ENCODE results near the gene EZH1. TPM values are rescaled to one million over a fixed set of nuclear protein-coding genes. Genes with fewer than 3 reads are reported as not detected.
A peak's percentile ranks its signal among the peaks of the same experiment; 100 is the strongest.
"Not testable (repeated sequence)": the region's sequence is repeated elsewhere in the genome, so short reads cannot be mapped to it uniquely, and the experiment has no call there.

EZH1 gene
- total RNA-seq, 1 donor from 2014 or later: 37.6 TPM

DNA sequence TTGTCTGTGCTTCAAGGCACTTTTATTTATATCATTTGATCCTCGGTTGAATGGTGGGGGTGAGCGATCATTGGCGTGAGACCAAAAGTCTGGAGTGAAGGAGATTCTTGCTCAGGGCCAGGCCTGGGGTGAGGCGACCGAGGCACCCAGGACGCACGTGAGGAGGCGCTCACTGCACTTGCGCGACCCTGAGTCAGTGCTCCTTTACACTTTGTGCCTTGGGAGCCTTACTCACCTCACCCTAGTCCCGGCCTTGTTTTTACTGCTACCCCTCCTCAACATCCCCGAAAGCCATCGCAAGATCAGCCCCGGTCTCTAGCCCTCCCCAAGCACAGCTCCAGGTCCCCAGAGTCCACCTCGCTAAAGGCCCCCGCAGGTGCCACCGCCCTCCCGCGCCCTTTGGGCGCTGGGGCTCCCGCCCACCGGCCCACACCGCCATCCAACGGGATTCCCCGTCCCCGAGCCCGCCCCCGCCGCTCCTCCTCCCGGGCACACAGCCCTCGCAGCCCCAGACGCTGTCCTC, 496 bp downstream of the EZH1 start:
- peak overlapping the region; percentile 96 for H3K27ac Mint-ChIP-seq
- no peaks in the 10 kb centered on the region for H3K9me3 Mint-ChIP-seq
- H3K36me3 Mint-ChIP-seq: no peaks in the 10 kb centered on the region
- TF ChIP-seq, protein P1, sequence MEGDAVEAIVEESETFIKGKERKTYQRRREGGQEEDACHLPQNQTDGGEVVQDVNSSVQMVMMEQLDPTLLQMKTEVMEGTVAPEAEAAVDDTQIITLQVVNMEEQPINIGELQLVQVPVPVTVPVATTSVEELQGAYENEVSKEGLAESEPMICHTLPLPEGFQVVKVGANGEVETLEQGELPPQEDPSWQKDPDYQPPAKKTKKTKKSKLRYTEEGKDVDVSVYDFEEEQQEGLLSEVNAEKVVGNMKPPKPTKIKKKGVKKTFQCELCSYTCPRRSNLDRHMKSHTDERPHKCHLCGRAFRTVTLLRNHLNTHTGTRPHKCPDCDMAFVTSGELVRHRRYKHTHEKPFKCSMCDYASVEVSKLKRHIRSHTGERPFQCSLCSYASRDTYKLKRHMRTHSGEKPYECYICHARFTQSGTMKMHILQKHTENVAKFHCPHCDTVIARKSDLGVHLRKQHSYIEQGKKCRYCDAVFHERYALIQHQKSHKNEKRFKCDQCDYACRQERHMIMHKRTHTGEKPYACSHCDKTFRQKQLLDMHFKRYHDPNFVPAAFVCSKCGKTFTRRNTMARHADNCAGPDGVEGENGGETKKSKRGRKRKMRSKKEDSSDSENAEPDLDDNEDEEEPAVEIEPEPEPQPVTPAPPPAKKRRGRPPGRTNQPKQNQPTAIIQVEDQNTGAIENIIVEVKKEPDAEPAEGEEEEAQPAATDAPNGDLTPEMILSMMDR (conservative IDR thresholded peaks at IDR 0.05): no peak
- H3K4me1 Mint-ChIP-seq (ENCODE audit: unreplicated experiment): peaks cover 13% of the 10 kb centered on the region
- no peak for DNase-seq (ENCODE audit: extremely low spot score, unreplicated experiment)
- H3K27me3 Mint-ChIP-seq: peaks cover 7% of the 10 kb centered on the region
- peak overlapping the region; percentile 95 for H3K4me3 Mint-ChIP-seq

DNA sequence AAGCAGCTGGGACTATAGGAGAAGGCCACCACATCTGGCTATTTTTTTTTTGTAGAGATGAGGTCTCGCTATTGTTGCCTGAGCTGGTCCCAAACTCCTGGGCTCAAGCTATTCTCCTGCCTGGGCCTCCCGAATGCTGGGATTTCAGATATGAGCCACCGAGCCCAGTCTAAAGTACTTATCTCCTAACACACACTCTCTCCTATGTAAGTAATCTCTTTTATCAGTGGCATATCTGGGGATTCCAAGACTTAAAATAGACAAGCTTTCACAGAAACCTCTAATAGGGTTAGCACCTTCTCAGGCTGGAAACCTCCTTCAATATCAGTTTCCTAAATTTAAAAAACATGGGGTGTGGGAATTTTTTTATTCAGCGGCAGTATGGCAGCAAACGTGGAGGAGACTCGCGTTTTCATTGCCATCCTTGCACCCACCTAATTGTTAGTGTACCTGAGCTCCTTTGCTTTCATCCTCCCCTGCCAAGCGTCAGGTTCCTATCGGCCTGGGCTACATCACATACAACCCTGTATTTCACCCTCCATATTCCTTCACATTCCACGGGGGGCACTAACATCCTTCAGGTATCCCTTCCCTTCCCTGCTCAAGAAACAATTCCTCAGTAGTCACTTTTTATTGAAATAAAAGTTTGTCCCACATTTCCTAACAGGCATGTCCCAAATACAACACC, 1.1 kb downstream of the EZH1 start:
- TF ChIP-seq, protein P1 (conservative IDR thresholded peaks at IDR 0.05): peak; percentile 49
- H3K4me1 Mint-ChIP-seq (ENCODE audit: unreplicated experiment): peaks cover 11% of the 10 kb centered on the region
- no peak for DNase-seq (ENCODE audit: extremely low spot score, unreplicated experiment)
- H3K4me3 Mint-ChIP-seq: peak overlapping the region; percentile 95
- peaks cover 2% of the 10 kb centered on the region for H3K27me3 Mint-ChIP-seq
- H3K36me3 Mint-ChIP-seq: no peaks in the 10 kb centered on the region
- H3K27ac Mint-ChIP-seq: peak overlapping the region; percentile 96
- no peaks in the 10 kb centered on the region for H3K9me3 Mint-ChIP-seq

DNA sequence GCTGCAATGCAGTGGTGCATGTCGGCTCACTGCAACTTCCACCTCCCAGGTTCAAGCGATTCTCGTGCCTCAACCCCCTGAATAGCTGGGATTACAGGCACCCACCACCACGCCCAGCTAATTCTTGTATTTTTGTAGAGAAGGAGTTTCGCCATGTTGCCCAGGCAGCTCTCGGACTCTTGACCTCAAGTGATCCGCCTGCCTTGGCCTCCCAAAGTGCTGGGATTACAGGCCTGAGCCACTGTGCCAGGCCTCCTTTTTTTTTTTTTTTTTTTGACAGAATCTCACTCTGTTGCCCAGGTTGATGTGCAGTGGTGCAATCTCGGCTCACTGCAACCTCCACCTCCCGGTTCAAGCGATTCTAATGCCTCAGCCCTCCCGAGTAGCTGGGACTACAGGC, 1.9 kb downstream of the EZH1 start:
- H3K36me3 Mint-ChIP-seq; DNase-seq (ENCODE audit: extremely low spot score, unreplicated experiment); H3K4me1 Mint-ChIP-seq (ENCODE audit: unreplicated experiment); H3K27ac Mint-ChIP-seq; H3K4me3 Mint-ChIP-seq; H3K27me3 Mint-ChIP-seq; H3K9me3 Mint-ChIP-seq: not testable (repeated sequence)

DNA sequence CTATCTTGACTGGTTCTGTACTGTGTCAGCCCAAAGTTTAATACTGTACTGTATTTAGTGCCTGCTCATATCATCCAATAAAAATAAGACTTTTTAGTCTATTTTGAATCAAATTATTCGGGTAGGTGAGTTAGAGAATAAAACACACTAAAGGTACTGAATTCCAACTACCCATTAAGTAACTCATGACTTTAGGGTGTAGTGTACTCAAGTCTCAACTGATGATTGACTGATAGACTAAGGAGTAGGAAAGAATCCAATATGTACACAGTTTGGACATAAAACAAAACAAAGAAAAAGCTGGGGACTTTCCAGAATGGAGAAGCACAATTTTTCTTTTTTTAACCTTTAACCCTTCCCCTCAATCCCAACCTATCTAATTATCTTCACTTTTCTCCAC, 4.1 kb downstream of the EZH1 start:
- Mint-ChIP-seq H3K27ac (no peak overlapping the region), H3K36me3 (no peaks in the 10 kb centered on the region), H3K4me3 (no peak overlapping the region), H3K4me1 (ENCODE audit: unreplicated experiment) (peaks cover 8% of the 10 kb centered on the region), H3K9me3 (no peaks in the 10 kb centered on the region), H3K27me3 (peaks cover 2% of the 10 kb centered on the region)
- no peak for DNase-seq (ENCODE audit: extremely low spot score, unreplicated experiment)
- TF ChIP-seq, protein P1 (conservative IDR thresholded peaks at IDR 0.05): no peak

DNA sequence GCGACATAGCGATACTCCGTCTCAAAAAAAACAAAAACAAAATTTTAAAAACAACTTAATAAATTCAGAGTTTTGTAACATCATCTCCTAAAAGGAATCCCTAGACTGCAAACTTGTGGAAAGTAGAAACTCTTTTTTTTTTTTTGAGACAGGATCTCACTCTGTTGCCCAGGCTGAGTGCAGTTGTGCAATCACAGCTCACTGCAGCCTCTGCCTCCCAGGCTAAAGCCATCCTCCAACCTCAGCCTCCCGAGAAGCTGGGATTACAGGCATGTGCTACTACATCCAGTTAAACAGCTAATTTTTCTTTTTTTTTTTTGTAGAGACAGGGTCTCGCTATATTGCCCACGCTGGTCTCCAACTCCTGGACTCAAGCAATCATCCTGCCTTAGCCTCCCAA, 19.7 kb downstream of the EZH1 start:
- H3K36me3 Mint-ChIP-seq: peaks cover 12% of the 10 kb centered on the region
- H3K27ac Mint-ChIP-seq: no peak overlapping the region
- TF ChIP-seq, protein P1 (conservative IDR thresholded peaks at IDR 0.05): no peak
- H3K4me1 Mint-ChIP-seq (ENCODE audit: unreplicated experiment): no peaks in the 10 kb centered on the region
- no peak for DNase-seq (ENCODE audit: extremely low spot score, unreplicated experiment)
- H3K4me3 Mint-ChIP-seq: no peak overlapping the region
- no peaks in the 10 kb centered on the region for H3K9me3 Mint-ChIP-seq
- no peaks in the 10 kb centered on the region for H3K27me3 Mint-ChIP-seq

DNA sequence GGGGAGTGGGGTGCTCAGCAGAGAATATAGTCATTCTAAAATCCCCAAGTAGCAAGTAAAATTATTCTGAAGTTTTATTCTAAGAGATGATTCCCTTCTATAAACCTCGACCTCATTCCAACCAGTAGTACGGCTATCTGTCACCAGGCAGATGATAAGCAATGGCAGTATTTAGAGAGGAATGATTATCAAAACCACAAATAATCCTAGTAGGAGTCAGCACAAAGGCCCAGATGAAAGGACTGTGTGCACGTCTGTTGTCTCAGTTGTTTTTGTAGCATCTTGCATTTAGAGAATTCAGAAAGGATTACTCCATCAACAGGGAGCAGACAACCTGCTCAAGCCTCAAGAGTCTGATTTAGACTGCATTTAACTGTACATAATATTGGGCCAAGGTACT, 21.2 kb downstream of the EZH1 start:
- H3K27me3 Mint-ChIP-seq: no peaks in the 10 kb centered on the region
- H3K27ac Mint-ChIP-seq: no peak overlapping the region
- H3K4me3 Mint-ChIP-seq: no peak overlapping the region
- peaks cover 12% of the 10 kb centered on the region for H3K36me3 Mint-ChIP-seq
- DNase-seq (ENCODE audit: extremely low spot score, unreplicated experiment): no peak
- no peaks in the 10 kb centered on the region for H3K4me1 Mint-ChIP-seq (ENCODE audit: unreplicated experiment)
- TF ChIP-seq, protein P1 (conservative IDR thresholded peaks at IDR 0.05): no peak
- H3K9me3 Mint-ChIP-seq: no peaks in the 10 kb centered on the region

All from type B pancreatic cell (in vitro differentiated cells).